Amygdala (tissue), 56 donors: ENCODE data around the gene RAMP3.
"Not testable (repeated sequence)": the region's sequence is repeated elsewhere in the genome, so short reads cannot be mapped to it uniquely, and the experiment has no call there.

Experiments used
- DNase-seq, 56 donors: peaks; one replicate each; lab custom pipeline; 2025; lab: John Stamatoyannopoulos, UW

RAMP3 gene

GRCh38 chr7:45157653-45158401, at the start of gene RAMP3:
RAMP3 (plus strand) TSS chr7:45157791; CDS start chr7:45157829, 38 bp downstream.
- peak in 1 of 56 donors; percentile 4 for DNase-seq

- DNase-seq: no peak
Measured at GRCh38 chr7:45108863-45109262, 48.7 kb upstream of the RAMP3 start.

GRCh38 chr7:45111298-45112223, 46.0 kb upstream of the RAMP3 start, which contains the start of gene TBRG4:
TBRG4 (minus strand) TSS chr7:45111697; CDS start chr7:45109237, 2,460 bp downstream.
- peak; percentile 70 to 97 (median 91) for DNase-seq

- no peak for DNase-seq
Measured at GRCh38 chr7:45112648-45113047, 44.9 kb upstream of the RAMP3 start.

- not testable (repeated sequence) for DNase-seq
Measured at GRCh38 chr7:45114257-45114656, 43.3 kb upstream of the RAMP3 start.

- DNase-seq: no peak
Measured at GRCh38 chr7:45114926-45115325, 42.7 kb upstream of the RAMP3 start.

GRCh38 chr7:45116048-45116447, 41.5 kb upstream of the RAMP3 start:
- DNase-seq: no peak

- no peak for DNase-seq
Measured at GRCh38 chr7:45117582-45117981, 40.0 kb upstream of the RAMP3 start.

- no peak for DNase-seq
Measured at GRCh38 chr7:45118292-45118691, 39.3 kb upstream of the RAMP3 start.

- no peak for DNase-seq
Measured at GRCh38 chr7:45118889-45119331, 38.7 kb upstream of the RAMP3 start.

GRCh38 chr7:45119550-45119949, 38.0 kb upstream of the RAMP3 start:
- no peak for DNase-seq

GRCh38 chr7:45122975-45123860, 34.4 kb upstream of the RAMP3 start:
- DNase-seq: no peak

- no peak for DNase-seq
Measured at GRCh38 chr7:45123913-45124710, 33.5 kb upstream of the RAMP3 start.

GRCh38 chr7:45125193-45125904, 32.2 kb upstream of the RAMP3 start:
- no peak for DNase-seq

- no peak for DNase-seq
Measured at GRCh38 chr7:45126201-45126600, 31.4 kb upstream of the RAMP3 start.

- no peak for DNase-seq
Measured at GRCh38 chr7:45126920-45127319, 30.7 kb upstream of the RAMP3 start.

- no peak for DNase-seq
Measured at GRCh38 chr7:45129181-45129800, 28.3 kb upstream of the RAMP3 start.

- no peak for DNase-seq
Measured at GRCh38 chr7:45129906-45130305, 27.7 kb upstream of the RAMP3 start.
